A673 (cell line): ENCODE results near the gene OR10G2.

Source experiments
- CTCF ChIP-seq: fragments of 300-800, 200-600 bp; sonication (generic); conservative IDR thresholded peaks from 2 replicates; pipeline ENCODE4 v1.5.1; 2017; ENCODE audit warnings: low read depth, mild to moderate bottlenecking, antibody characterized with exemption, low read length, moderate library complexity, mixed read lengths
- EZH2 ChIP-seq: fragments of 200-600 bp; sonication (generic); IDR thresholded peaks from 2 replicates; pipeline ENCODE4 v1.6.1; 2017; ENCODE audit warnings: borderline replicate concordance, low read depth, mild to moderate bottlenecking, mixed read lengths, antibody characterized with exemption, low read length; ENCODE audit not compliant: poor library complexity, severe bottlenecking

- TF ChIP-seq CTCF: no peak
- no peak for TF ChIP-seq EZH2
Measured at GRCh38 chr14:21671371-21671770, 36.6 kb upstream of the OR10G2 start.
